BLaER1 treated with 17β-estradiol and CSF1 and Interleukin-3, amounts not matched to agents 10 nM and 100 nM (cell line): ENCODE data around the gene FRRS1L.
"Not testable (repeated sequence)": the region's sequence is repeated elsewhere in the genome, so short reads cannot be mapped to it uniquely, and the experiment has no call there.

Experiments
- H3K27ac ChIP-seq, 11 experiments: shearing (Covaris generic); formaldehyde crosslinking; 2 replicates each; pipeline ENCODE4 v1.8.1; 2022
- H3K27me3 ChIP-seq, 11 experiments: shearing (Covaris generic); formaldehyde crosslinking; 2 replicates each; pipeline ENCODE4 v1.8.1; 2022
- H3K36me3 ChIP-seq, 11 experiments: shearing (Covaris generic); formaldehyde crosslinking; 2 replicates each; pipeline ENCODE4 v1.8.1; 2022
- H3K4me1 ChIP-seq, 10 experiments: shearing (Covaris generic); formaldehyde crosslinking; 2 replicates each; pipeline ENCODE4 v1.8.1; 2022
- H3K4me2 ChIP-seq, 11 experiments: shearing (Covaris generic); formaldehyde crosslinking; 2 replicates each; pipeline ENCODE4 v1.8.1; 2022
- H3K4me3 ChIP-seq, 10 experiments: shearing (Covaris generic); formaldehyde crosslinking; 2 replicates each; pipeline ENCODE4 v1.8.1; 2022
- H3K9ac ChIP-seq, 11 experiments: shearing (Covaris generic); formaldehyde crosslinking; 2 replicates each; pipeline ENCODE4 v1.8.1; 2022
- H3K9me3 ChIP-seq, 11 experiments: shearing (Covaris generic); formaldehyde crosslinking; replicated peaks in 1 of 11; 2 replicates each; pipeline ENCODE4 v1.8.1; 2022
- H4K20me1 ChIP-seq, 11 experiments: shearing (Covaris generic); formaldehyde crosslinking; 2 replicates each; pipeline ENCODE4 v1.8.1; 2022
- Cebpa-rat ChIP-seq, 11 experiments: shearing (Covaris generic); IDR thresholded peaks; 2 replicates each; pipeline ENCODE4 v1.8.1; 2022

The FRRS1L gene

DNA sequence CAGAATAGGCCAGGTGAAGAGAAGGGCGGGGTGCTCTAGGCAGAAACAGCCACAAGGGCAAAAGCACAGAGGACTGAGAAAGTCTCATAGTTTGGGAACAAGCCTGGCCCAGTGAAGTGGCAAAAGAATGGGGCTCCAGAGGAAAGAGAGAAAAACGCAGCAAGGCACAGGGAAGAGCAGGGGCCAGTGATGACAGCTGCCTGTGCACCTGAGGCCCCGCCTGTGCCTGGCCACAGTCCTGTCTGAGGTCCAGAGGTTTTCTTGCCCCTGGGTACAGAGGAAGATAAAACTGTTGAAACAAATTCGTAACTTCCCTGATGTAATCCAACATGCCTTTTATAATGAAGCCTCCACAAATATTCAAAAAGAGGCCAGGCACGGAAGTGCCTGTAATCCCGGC is 22.0 kb downstream of the FRRS1L start:
- Histone ChIP-seq H4K20me1 (no peaks in the 10 kb centered on the region), H3K9ac (no peak overlapping the region), H3K4me3 (no peak overlapping the region), H3K4me1 (peaks cover 0 to 7% (median 2%) of the 10 kb centered on the region in 10 experiments; a peak in 4 of 20 replicates), H3K27me3 (no peaks in the 10 kb centered on the region), H3K36me3 (no peaks in the 10 kb centered on the region), H3K27ac (no peak overlapping the region), H3K4me2 (no peak overlapping the region), H3K9me3 (no peaks in the 10 kb centered on the region)
- TF ChIP-seq Cebpa-rat (IDR thresholded peaks at IDR 0.05) = no peak

DNA sequence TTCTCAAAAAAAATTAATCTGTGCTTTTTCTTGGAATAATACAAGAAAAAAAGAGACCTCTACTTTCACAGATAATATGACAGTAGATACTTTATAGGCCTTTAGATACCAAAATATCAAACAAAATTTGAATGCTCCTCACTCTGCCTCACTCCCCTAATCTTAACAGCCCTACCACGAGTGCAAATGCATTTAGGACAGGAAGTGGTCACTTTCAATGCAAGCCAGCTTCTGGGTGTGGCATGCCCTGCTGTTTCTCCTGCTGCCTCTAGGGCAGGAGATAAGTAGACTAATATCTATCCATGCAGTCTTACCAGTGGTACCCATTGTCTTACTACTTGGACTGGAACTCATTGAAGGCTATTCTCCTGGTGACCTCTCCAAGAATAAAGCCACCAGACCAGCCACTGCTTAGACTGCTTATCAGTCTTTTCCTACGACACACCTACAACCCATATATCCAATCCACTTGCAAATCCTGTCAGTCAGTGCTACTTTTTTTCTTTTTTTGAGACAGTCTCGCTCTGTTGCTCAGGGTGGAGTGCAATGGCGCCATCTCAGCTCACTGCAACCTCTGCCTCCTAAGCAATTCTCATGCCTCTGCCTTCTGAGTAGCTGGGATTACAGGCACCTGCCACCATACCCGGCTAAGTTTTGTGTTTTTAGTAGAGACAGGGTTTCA is 23.0 kb downstream of the FRRS1L start:
- TF ChIP-seq Cebpa-rat (IDR thresholded peaks at IDR 0.05) = no peak
- H4K20me1 ChIP-seq = no peaks in the 10 kb centered on the region

DNA sequence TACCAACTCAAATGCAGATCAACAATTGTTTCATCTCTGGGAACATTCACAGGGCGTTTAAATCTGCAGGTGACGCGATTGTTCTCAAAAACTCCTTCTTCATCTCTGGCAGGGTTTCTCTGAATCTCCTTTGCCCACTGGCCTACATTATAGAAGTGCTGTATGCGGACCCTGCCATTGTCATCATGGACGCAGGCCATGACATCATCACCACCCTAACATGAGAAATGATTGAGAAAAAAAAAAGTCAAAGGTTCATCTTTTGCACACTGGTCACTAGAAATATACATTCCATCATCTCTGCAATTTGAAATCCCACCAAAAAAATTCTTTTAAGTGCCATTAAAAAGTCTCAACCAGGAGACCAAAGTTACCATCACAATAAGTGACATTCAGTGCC is 25.7 kb downstream of the FRRS1L start:
- H3K27ac ChIP-seq = no peak overlapping the region
- H3K9me3 ChIP-seq = no peaks in the 10 kb centered on the region
- peaks cover 0 to 7% (median 2%) of the 10 kb centered on the region in 10 experiments; a peak in 4 of 20 replicates for H3K4me1 ChIP-seq
- no peak overlapping the region for H3K9ac ChIP-seq
- no peaks in the 10 kb centered on the region for H3K36me3 ChIP-seq
- TF ChIP-seq Cebpa-rat (IDR thresholded peaks at IDR 0.05) = no peak
- no peak overlapping the region for H3K4me3 ChIP-seq
- H3K27me3 ChIP-seq = no peaks in the 10 kb centered on the region
- no peak overlapping the region for H3K4me2 ChIP-seq
- H4K20me1 ChIP-seq = no peaks in the 10 kb centered on the region

More for the DNA sequence above, 23.0 kb downstream of the FRRS1L start:
- Histone ChIP-seq H3K36me3 (no peaks in the 10 kb centered on the region), H3K27ac (no peak overlapping the region), H3K4me3 (no peak overlapping the region), H3K4me2 (peak overlapping the region in 4 of 11 experiments; percentile 3 to 23 (median 13); a peak in 3 of 22 replicates), H3K9ac (no peak overlapping the region), H3K9me3 (no peaks in the 10 kb centered on the region), H3K4me1 (peaks cover 0 to 7% (median 2%) of the 10 kb centered on the region in 10 experiments; a peak in 4 of 20 replicates), H3K27me3 (no peaks in the 10 kb centered on the region)

DNA sequence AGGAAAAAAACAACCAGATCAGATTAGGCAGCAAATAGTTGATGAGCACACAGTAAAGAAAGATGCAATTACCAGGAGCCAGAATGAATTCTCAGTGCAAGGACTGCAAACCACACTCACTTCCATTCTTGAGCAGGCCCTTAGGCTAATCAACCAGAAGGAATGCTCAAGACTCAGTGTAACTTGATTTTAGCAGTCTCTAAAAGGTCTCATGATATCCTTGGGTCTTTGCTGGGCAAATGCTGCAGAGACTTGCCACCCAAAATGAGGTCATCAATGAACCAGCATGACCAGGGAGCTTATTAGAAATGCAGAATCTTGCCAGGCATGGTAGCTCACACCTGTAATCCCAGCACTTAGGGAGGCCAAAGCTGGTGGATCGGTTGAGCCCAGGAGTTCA is 27.2 kb downstream of the FRRS1L start:
- no peaks in the 10 kb centered on the region for H3K27me3 ChIP-seq

DNA sequence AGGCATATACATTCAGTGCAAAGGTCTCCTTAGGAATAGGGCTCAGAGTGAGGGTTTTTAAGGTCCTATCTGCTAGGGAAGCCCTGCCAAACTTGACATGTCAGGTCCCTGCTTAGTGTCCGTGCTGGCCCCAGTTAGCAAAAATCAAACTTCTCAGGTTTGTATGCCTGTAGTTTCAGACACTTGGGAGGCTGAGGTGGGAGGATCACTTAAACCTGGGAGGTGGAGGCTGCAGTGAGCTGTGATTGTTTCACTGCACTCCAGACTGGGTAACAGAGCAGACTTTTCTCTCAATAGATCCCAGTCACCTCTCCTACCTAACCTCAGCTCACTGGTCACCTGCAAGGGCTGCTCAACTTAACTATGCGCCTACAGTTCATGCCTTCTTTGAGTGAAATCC is 28.6 kb downstream of the FRRS1L start:
- no peak overlapping the region for H3K9ac ChIP-seq

More for the DNA sequence above, 27.2 kb downstream of the FRRS1L start:
- peaks cover 0 to 7% (median 2%) of the 10 kb centered on the region in 10 experiments; a peak in 4 of 20 replicates for H3K4me1 ChIP-seq
- no peak overlapping the region for H3K27ac ChIP-seq
- H3K4me3 ChIP-seq = no peak overlapping the region
- H3K9me3 ChIP-seq = no peaks in the 10 kb centered on the region
- TF ChIP-seq Cebpa-rat (IDR thresholded peaks at IDR 0.05) = no peak
- H3K9ac ChIP-seq = no peak overlapping the region
- no peaks in the 10 kb centered on the region for H3K36me3 ChIP-seq
- H4K20me1 ChIP-seq = no peaks in the 10 kb centered on the region
- H3K4me2 ChIP-seq = no peak overlapping the region

DNA sequence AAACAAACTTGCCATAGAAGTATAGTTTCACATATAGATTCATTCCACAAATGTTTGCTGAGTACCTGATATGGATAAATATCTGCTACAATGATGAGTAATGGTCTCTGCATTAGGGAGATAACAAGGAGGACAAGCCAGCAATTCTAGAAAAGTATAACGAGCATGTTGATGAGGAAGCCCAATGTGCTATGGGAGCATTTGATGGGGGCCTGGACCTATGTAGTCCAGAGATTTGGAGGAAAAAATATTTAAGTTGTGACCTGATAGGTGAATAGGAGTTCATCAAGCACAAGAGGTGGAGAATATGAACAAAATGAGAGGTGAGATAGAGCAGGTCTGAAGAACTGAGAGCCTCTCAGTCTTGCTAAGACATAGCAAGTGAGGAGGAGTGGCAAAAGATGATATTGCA is 32.9 kb downstream of the FRRS1L start:
- H3K4me1 ChIP-seq = peaks cover 5 to 10% (median 8%) of the 10 kb centered on the region in 10 experiments; a peak in 18 of 20 replicates
- H3K4me3 ChIP-seq = no peak overlapping the region
- no peak for TF ChIP-seq Cebpa-rat (IDR thresholded peaks at IDR 0.05)
- no peaks in the 10 kb centered on the region for H4K20me1 ChIP-seq
- no peaks in the 10 kb centered on the region for H3K36me3 ChIP-seq
- H3K4me2 ChIP-seq = no peak overlapping the region
- no peaks in the 10 kb centered on the region for H3K9me3 ChIP-seq
- H3K9ac ChIP-seq = no peak overlapping the region
- H3K27ac ChIP-seq = no peak overlapping the region
- no peaks in the 10 kb centered on the region for H3K27me3 ChIP-seq

More for the DNA sequence above, 28.6 kb downstream of the FRRS1L start:
- no peaks in the 10 kb centered on the region for H4K20me1 ChIP-seq
- H3K27ac ChIP-seq = no peak overlapping the region
- H3K36me3 ChIP-seq = no peaks in the 10 kb centered on the region
- H3K9me3 ChIP-seq = no peaks in the 10 kb centered on the region
- no peaks in the 10 kb centered on the region for H3K27me3 ChIP-seq
- no peak overlapping the region for H3K4me3 ChIP-seq
- TF ChIP-seq Cebpa-rat (IDR thresholded peaks at IDR 0.05) = no peak
- no peaks in the 10 kb centered on the region for H3K4me1 ChIP-seq
- no peak overlapping the region for H3K4me2 ChIP-seq

DNA sequence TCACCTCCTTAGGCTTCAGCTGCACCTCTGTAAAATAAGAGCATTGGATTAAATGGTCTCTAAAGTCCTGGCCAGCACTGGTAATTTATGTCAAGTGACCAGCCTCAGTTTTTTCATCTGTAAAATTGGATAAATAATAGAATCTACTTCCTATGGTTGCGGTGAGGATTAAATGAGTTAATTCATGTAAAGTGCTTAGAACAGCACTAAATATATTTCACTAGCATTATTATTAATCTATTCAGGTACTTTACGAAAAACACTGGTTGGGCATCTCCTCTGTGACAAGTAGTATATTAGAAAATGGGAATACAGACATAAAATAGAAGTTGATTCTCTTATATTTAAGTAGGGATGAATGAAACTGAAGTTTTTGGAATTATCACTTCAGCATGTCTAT is 33.5 kb downstream of the FRRS1L start:
- Histone ChIP-seq H3K4me3 (no peak overlapping the region), H3K27ac (no peak overlapping the region), H3K27me3 (no peaks in the 10 kb centered on the region), H3K36me3 (no peaks in the 10 kb centered on the region), H3K4me2 (no peak overlapping the region), H4K20me1 (no peaks in the 10 kb centered on the region), H3K9me3 (no peaks in the 10 kb centered on the region), H3K9ac (no peak overlapping the region), H3K4me1 (peaks cover 5 to 10% (median 8%) of the 10 kb centered on the region in 10 experiments; a peak in 18 of 20 replicates)
- TF ChIP-seq Cebpa-rat (IDR thresholded peaks at IDR 0.05) = no peak

DNA sequence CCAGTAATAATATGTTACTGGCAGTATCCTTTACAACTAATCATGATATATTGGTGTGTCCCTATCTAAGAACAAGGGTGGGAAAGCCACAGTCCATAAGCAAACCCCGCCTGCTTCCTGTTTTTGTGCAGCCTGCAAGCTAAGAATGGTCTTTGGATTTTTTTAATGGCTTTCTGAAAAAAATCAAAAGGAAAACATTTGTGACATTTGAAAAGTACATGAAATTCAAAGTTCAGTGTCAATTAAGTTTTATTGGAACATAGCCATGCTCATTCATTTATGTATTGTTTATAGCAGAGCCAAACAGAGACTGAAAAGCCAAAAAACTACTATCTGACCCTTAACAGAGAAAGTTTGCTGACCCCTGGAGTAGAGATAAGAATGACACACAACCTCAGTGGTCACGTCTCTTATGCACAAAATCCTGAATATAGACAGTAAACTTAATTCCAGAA is 34.5 kb downstream of the FRRS1L start:
- no peaks in the 10 kb centered on the region for H3K36me3 ChIP-seq
- peak overlapping the region in 9 of 11 experiments; percentile 1 to 43 (median 24); a peak in 12 of 22 replicates for H3K4me2 ChIP-seq
- no peaks in the 10 kb centered on the region for H3K9me3 ChIP-seq
- H3K27ac ChIP-seq = no peak overlapping the region
- no peak for TF ChIP-seq Cebpa-rat (IDR thresholded peaks at IDR 0.05)
- H3K27me3 ChIP-seq = no peaks in the 10 kb centered on the region
- no peak overlapping the region for H3K4me3 ChIP-seq
- H3K9ac ChIP-seq = no peak overlapping the region
- H3K4me1 ChIP-seq = peaks cover 5 to 10% (median 8%) of the 10 kb centered on the region in 10 experiments; a peak in 18 of 20 replicates
- H4K20me1 ChIP-seq = no peaks in the 10 kb centered on the region

DNA sequence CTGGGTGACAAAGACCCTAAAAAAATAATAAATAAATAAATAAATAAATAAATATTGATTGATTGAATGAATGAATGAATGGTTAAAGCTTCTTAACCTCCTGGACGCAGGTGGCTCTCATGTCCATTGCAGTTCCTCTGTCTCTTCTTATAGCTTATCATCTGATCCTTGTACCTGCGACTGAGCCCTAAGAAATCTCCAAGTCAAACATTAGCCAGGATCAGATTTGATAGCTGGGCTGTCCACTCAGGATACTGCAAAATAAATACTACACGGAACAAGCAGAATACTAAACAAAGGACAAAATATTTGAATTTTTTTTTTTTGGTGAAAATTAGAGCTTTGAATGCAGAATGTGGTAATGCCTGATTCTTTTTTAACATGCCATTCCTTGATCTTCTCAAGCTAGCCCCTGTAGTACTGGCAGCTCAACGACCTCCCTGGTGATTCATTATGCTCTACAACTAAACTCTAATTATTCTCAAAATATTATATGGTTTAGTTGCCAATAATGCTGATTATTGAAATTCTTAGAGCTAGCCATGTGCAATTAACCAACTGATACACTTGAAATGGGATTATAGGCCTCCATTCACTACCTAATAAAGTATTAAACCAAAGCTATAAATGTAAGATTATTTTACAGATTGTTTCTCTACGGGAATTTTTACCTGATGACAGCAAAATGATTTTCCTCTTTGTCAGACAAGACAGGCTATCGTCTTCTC is 37.4 kb downstream of the FRRS1L start:
- Histone ChIP-seq H3K27ac (no peak overlapping the region), H3K4me2 (no peak overlapping the region), H3K4me1 (peaks cover 5 to 10% (median 8%) of the 10 kb centered on the region in 10 experiments; a peak in 18 of 20 replicates), H3K36me3 (no peaks in the 10 kb centered on the region), H4K20me1 (no peaks in the 10 kb centered on the region), H3K9ac (no peak overlapping the region), H3K4me3 (no peak overlapping the region), H3K27me3 (no peaks in the 10 kb centered on the region), H3K9me3 (no peaks in the 10 kb centered on the region)
- no peak for TF ChIP-seq Cebpa-rat (IDR thresholded peaks at IDR 0.05)

DNA sequence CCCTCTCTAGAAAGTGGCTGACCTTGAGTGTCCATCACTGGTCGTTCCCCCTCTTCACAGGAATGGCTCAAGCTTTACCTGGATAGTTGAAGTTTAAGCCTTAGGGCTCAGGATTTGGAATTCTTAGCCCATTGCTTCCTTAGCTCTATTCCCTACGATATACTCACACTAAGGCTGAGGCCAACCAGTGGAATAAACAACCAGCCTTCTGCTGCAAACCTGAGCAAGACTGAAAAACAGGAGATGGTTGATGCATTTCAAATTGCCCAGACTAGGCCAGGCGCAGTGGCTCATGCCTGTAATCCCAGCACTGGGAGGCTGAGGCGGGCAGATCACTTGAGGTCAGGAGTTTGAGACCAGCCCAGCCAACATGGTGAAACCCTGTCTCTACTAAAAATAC is 40.4 kb downstream of the FRRS1L start:
- peaks cover 11 to 23% (median 23%) of the 10 kb centered on the region in 10 experiments for H3K4me1 ChIP-seq
- not testable (repeated sequence) for H3K27me3 ChIP-seq, H4K20me1 ChIP-seq, H3K9me3 ChIP-seq, H3K27ac ChIP-seq, H3K9ac ChIP-seq, H3K36me3 ChIP-seq, H3K4me3 ChIP-seq, H3K4me2 ChIP-seq
